Adrenal gland (tissue), 12 donors: Measurements from ENCODE around the gene UBE2E2. TPM values are rescaled to one million over a fixed set of nuclear protein-coding genes. Genes with fewer than 3 reads are reported as not detected.

Experiments used
- DNase-seq, 7 donors: peaks; one replicate each; pipeline ENCODE4 v3.0.0-alpha.2; 2019 to 2020
- H3K27ac ChIP-seq, 5 donors: fragments of 200-600 bp; sonication (generic) in 4 of 5; 1 replicate in 3 of 5; 2 replicates in 2 of 5; pipeline versions ENCODE4 v1.5.1 to v1.8.0; 2016 to 2020; ENCODE audit warnings: mild to moderate bottlenecking in 1 of 5
- H3K27me3 ChIP-seq: fragments of 200-600 bp; 2 replicates; pipeline ENCODE4 v1.8.0; 2021
- H3K36me3 ChIP-seq, 2 donors: fragments of 200-600 bp; replicated peaks in 1 of 2; 1 replicate in 1 of 2; 2 replicates in 1 of 2; pipeline versions ENCODE4 v1.5.1 to v1.8.0; 2018 to 2022
- H3K4me1 ChIP-seq, 2 donors: fragments of 200-600 bp; replicated peaks in 1 of 2; 1 replicate in 1 of 2; 2 replicates in 1 of 2; pipeline versions ENCODE4 v1.5.1 to v1.8.0; 2018 to 2021
- H3K4me3 ChIP-seq, 4 donors: fragments of 200-600 bp; sonication (generic) in 3 of 4; one replicate each; pipeline ENCODE4 v1.5.1; 2016 to 2018
- H3K9me3 ChIP-seq, 3 donors: fragments of 200-600 bp; sonication (generic) in 1 of 3; replicated peaks in 1 of 3; 1 replicate in 2 of 3; 2 replicates in 1 of 3; pipeline versions ENCODE4 v1.5.1 to v1.8.0; 2016 to 2021
- CTCF ChIP-seq, 6 experiments: fragments of 450-650 bp in 4 of 6; fragments of 200-600 bp in 2 of 6; sonication (generic) in 1 of 6; IDR thresholded peaks; 1 replicate in 5 of 6; 2 replicates in 1 of 6; pipeline versions ENCODE4 v1.5.1 to v1.8.0; 2016 to 2021; ENCODE audit warnings: antibody characterized with exemption in 6 of 6, mild to moderate bottlenecking in 2 of 6, moderate library complexity in 1 of 6
- POLR2A ChIP-seq, 2 donors: fragments of 450-650 bp; IDR thresholded peaks; one replicate each; pipeline ENCODE4 v1.6.1; 2017; ENCODE audit warnings: antibody characterized with exemption in 2 of 2, mild to moderate bottlenecking in 2 of 2, moderate library complexity in 1 of 2
- WGBS, 4 donors: extraction: QIAGEN DNeasy Blood & Tissue Kit in 2 of 4; methylation state at CpG; one replicate each; pipeline versions ENCODE4 v1.1.5 to v1.1.7; 2013 to 2017; 5-methylcytosine and 5-hydroxymethylcytosine counted together
- intact Hi-C, 2 donors: fragments of 100-400 bp; cut with DNase I; formaldehyde crosslinking; loops; one replicate each; pipeline versions ENCODE4 v1.14.1 to v1.15.0; 2022 to 2023
- polyA plus RNA-seq, 3 donors: library from polyadenylated mRNA; stranded (reverse); fragments of 200-250 nt in 2 of 3; fragments of 350-450 nt in 1 of 3; fragmentation: Illumina TruSeq in 1 of 3; extraction: RNeasy Lipid Tissue Mini Kit (QIAGEN cat#74804) in 1 of 3; gene quantifications; one replicate each; pipeline ENCODE4 v1.2.3, GENCODE V29; 2013 to 2014
- total RNA-seq, 9 donors: library from RNA; depleted of rRNA in 4 of 9; stranded (reverse); fragments of >200 nt in 4 of 9; fragments of 120-200 nt in 1 of 9; fragmentation: NEBNext Ultra II Directional in 1 of 9; extraction: Animal tissue kit (Norgen Biotek cat#: 25700) in 1 of 9; gene quantifications; one replicate each; pipeline versions ENCODE4 v1.1.0 to v1.2.4, GENCODE V29; 2013 to 2023
- donor health status: healthy with polysubstance abuse.
- donor health status: Bipolar disorder and iron deficiency.
- donor health status: DM: yes; HTN: yes; CAD: no.
- donor health status: DM: no; HTN: no; CAD: no.
- donor health status: DM: no; HTN: no; CAD: no.
- donor health status: DM: yes; HTN: yes; CAD: no.

The UBE2E2 gene
- total and polyA plus RNA-seq, 12 donors = 9.3 to 29.6 (median 20.7) TPM

GRCh38 chr3:23263796-23264195, 60.7 kb downstream of the UBE2E2 start:
- Histone ChIP-seq H3K27ac (no peak overlapping the region), H3K36me3 (no peaks in the 10 kb centered on the region), H3K4me1 (no peaks in the 10 kb centered on the region), H3K4me3 (no peak overlapping the region), H3K27me3 (no peaks in the 10 kb centered on the region), H3K9me3 (no peaks in the 10 kb centered on the region)
- no peak for DNase-seq
- WGBS, 4 donors = 62 to 72% (median 66%) methylated on average over 6 of the region's 6 CpGs
- intact Hi-C loops = no loop called here
- TF ChIP-seq POLR2A (IDR thresholded peaks at IDR 0.05) = no peak
- TF ChIP-seq CTCF (IDR thresholded peaks at IDR 0.05) = no peak

GRCh38 chr3:23264413-23264812, 61.3 kb downstream of the UBE2E2 start:
- Histone ChIP-seq H3K9me3 (no peaks in the 10 kb centered on the region), H3K27ac (no peak overlapping the region), H3K4me1 (no peaks in the 10 kb centered on the region), H3K27me3 (no peaks in the 10 kb centered on the region), H3K36me3 (no peaks in the 10 kb centered on the region), H3K4me3 (no peak overlapping the region)
- TF ChIP-seq CTCF (IDR thresholded peaks at IDR 0.05) (no peak), POLR2A (IDR thresholded peaks at IDR 0.05) (no peak)
- no peak for DNase-seq
- 84 to 100% (median 99%) methylated on average over 1 of the region's 1 CpG for WGBS, 4 donors
- intact Hi-C loops = no loop called here

GRCh38 chr3:23270423-23270822, 67.3 kb downstream of the UBE2E2 start:
- H3K27ac ChIP-seq = no peak overlapping the region
- DNase-seq = no peak
- WGBS, 4 donors = 78 to 81% (median 79%) methylated on average over 3 of the region's 3 CpGs
- H3K4me1 ChIP-seq = no peaks in the 10 kb centered on the region
- no peak for TF ChIP-seq POLR2A (IDR thresholded peaks at IDR 0.05)
- no peak for TF ChIP-seq CTCF (IDR thresholded peaks at IDR 0.05)
- H3K27me3 ChIP-seq = no peaks in the 10 kb centered on the region
- intact Hi-C loops = no loop called here
- no peaks in the 10 kb centered on the region for H3K36me3 ChIP-seq
- no peak overlapping the region for H3K4me3 ChIP-seq
- no peaks in the 10 kb centered on the region for H3K9me3 ChIP-seq

GRCh38 chr3:23271876-23272741, 69.0 kb downstream of the UBE2E2 start:
- no peak overlapping the region for H3K4me3 ChIP-seq

More at GRCh38 chr3:23271876-23272741, 69.0 kb downstream of the UBE2E2 start:
- TF ChIP-seq CTCF (IDR thresholded peaks at IDR 0.05) (no peak), POLR2A (IDR thresholded peaks at IDR 0.05) (no peak)
- no peaks in the 10 kb centered on the region for H3K9me3 ChIP-seq
- DNase-seq = no peak
- H3K4me1 ChIP-seq = no peaks in the 10 kb centered on the region
- 88 to 97% (median 94%) methylated on average over 12 to 38 of the region's 38 CpGs for WGBS, 4 donors
- no peaks in the 10 kb centered on the region for H3K27me3 ChIP-seq
- H3K36me3 ChIP-seq = no peaks in the 10 kb centered on the region
- intact Hi-C loops = no loop called here
- H3K27ac ChIP-seq = no peak overlapping the region
